ENCODE results near the gene ZNF341. TPM values are rescaled to one million over a fixed set of nuclear protein-coding genes. Genes with fewer than 3 reads are reported as not detected.
"Not testable (repeated sequence)": the region's sequence is repeated elsewhere in the genome, so short reads cannot be mapped to it uniquely, and the experiment has no call there.

The ZNF341 gene
- total RNA-seq, 3 donors from 2014 or later = 5.0 to 5.6 (median 5.1) TPM

DNA sequence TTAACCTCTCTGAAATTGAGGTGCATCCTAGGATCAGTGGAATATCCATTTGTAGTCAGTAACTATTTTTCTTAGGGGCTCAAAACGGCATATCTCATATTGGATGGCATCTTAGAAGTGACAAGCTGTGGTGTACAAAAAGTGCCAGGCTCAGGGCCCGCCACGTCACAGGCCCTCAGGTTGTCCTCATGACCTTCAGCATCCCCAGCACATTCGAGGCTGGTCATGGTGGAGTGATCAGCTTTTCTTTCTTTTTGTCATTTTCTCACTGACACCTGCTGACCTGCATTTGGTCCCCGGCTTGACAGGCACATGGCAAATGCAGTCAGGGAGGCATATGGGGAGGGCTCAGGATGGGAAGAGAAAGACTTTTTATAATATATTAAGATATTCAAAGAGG, 38.5 kb upstream of the ZNF341 start:
- no peak for ATAC-seq
- Histone ChIP-seq H3K9me3 (no peaks in the 10 kb centered on the region), H3K36me3 (ENCODE audit: low read depth) (no peaks in the 10 kb centered on the region), H3K4me1 (ENCODE audit: low read depth) (no peaks in the 10 kb centered on the region), H3K4me3 (no peak overlapping the region)
- DNase-seq = no peak
- intact Hi-C loops (cut with DNase I, micrococcal nuclease) = no loop called here
- TF ChIP-seq, protein P1, sequence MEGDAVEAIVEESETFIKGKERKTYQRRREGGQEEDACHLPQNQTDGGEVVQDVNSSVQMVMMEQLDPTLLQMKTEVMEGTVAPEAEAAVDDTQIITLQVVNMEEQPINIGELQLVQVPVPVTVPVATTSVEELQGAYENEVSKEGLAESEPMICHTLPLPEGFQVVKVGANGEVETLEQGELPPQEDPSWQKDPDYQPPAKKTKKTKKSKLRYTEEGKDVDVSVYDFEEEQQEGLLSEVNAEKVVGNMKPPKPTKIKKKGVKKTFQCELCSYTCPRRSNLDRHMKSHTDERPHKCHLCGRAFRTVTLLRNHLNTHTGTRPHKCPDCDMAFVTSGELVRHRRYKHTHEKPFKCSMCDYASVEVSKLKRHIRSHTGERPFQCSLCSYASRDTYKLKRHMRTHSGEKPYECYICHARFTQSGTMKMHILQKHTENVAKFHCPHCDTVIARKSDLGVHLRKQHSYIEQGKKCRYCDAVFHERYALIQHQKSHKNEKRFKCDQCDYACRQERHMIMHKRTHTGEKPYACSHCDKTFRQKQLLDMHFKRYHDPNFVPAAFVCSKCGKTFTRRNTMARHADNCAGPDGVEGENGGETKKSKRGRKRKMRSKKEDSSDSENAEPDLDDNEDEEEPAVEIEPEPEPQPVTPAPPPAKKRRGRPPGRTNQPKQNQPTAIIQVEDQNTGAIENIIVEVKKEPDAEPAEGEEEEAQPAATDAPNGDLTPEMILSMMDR (IDR thresholded peaks at IDR 0.05) = no peak

DNA sequence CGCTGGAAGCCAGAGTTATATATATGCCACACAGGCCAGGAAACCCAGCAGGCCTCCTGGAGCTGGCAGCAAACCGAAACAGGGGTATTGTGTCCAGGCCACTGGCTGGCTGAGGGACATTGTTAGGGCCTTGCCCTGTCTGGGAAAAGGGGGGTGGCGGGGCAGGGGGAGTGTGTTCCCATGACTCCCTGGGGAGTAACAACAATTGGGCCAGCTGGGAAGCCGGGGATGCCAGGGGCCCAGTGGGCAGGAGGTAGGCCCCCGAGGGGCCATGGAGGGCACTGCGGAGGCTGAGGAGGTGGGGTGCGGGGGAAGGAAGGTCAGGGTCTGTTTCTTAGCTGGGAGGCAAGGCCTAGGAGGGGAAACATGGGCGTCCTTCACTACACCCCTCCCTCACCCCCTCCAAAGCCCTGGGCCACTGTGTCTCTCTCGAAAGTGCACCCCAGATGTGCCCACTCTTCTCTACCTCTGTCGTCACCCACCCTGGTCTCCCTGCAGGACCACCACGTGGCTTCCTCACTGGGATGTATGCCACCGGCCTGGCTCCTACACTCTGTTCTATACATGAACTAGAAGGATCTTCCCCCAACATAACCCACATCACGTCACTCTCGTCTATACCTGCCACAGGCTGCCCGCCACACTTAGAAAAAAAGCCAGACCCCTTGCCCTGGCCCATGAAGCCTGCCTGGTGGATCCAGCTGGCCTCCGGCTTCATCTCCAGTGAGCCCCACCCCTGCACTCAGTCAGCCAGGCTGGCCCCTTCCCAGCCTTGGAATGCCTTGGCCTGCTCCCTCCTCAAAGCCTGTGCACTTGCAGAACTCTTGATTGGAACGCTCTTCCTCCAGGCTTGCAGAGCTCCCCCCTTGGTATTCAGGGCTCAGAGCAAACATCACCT, 37.8 kb upstream of the ZNF341 start:
- ATAC-seq = peak; percentile 25
- DNase-seq = no peak
- no peaks in the 10 kb centered on the region for H3K36me3 ChIP-seq (ENCODE audit: low read depth)
- H3K9me3 ChIP-seq = no peaks in the 10 kb centered on the region
- intact Hi-C loops (cut with DNase I, micrococcal nuclease) = no loop called here
- TF ChIP-seq, protein P1 (IDR thresholded peaks at IDR 0.05) = no peak
- no peaks in the 10 kb centered on the region for H3K4me1 ChIP-seq (ENCODE audit: low read depth)
- no peak overlapping the region for H3K4me3 ChIP-seq

DNA sequence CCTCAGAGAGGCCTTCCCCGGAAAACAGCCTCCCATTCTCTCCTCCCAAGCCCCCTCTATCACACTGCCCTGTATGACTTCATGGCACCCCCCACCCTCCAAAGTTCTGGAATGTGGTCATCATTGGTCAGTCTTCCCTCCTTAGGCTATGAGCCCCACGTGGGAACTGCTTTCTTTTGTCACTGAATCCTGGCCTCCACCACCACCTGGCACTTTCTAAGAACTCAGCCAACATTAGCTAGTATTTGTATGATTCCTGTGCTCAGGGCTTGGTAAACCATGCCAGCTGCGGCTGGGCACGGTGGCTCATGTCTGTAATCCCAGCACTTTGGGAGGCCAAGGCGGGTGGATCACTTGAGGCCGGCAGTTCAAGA, 37.2 kb upstream of the ZNF341 start:
- Histone ChIP-seq H3K4me3 (no peak overlapping the region), H3K9me3 (no peaks in the 10 kb centered on the region), H3K36me3 (ENCODE audit: low read depth) (no peaks in the 10 kb centered on the region), H3K4me1 (ENCODE audit: low read depth) (no peaks in the 10 kb centered on the region)
- TF ChIP-seq, protein P1 (IDR thresholded peaks at IDR 0.05) = no peak
- DNase-seq = no peak
- no peak for ATAC-seq
- intact Hi-C loops (cut with DNase I, micrococcal nuclease) = no loop called here

DNA sequence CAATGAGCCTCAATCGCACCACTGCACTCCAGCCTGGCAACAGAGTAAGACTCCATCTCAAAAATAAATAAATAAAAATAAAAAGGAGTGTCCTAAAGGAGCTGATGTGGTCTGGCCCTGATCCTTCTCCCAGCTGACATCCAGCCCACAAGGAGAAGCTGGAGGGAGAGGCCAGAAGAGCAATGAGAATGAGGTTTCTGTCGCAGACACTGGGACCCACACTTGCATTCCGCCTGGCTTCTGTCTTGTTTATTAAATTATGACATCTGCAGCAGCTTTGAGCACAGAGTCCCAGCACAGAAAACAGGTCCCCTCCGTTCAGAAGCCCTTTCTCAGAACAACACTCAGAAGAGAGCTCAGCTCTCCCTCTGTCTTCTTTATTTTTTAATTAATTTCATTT, 35.3 kb upstream of the ZNF341 start:
- peaks cover 6% of the 10 kb centered on the region for H3K9me3 ChIP-seq
- no peak overlapping the region for H3K4me3 ChIP-seq
- intact Hi-C loops (cut with DNase I, micrococcal nuclease) = no loop called here
- DNase-seq (no peak), ATAC-seq (no peak)
- no peaks in the 10 kb centered on the region for H3K36me3 ChIP-seq (ENCODE audit: low read depth)
- no peaks in the 10 kb centered on the region for H3K4me1 ChIP-seq (ENCODE audit: low read depth)
- TF ChIP-seq, protein P1 (IDR thresholded peaks at IDR 0.05) = no peak

DNA sequence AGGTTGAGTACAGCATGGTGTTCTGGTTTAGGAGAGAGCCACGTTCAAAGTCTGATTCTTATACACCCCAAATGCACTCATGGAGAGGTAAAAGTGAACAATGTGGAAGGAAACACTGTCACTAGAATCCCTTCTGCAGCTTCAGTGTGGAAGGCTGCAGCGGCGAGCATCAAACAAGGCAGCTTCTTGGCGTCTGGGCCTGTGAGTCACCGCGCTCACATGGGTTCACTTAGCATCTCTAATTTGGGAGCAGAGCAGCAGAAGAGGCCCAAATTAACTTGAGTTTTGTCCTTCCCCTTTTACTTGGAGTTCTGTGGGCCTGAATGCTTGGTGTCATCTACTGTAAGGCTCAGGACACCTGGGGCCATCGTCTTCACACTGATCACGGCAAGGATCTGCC, 34.7 kb upstream of the ZNF341 start:
- Histone ChIP-seq H3K4me1 (ENCODE audit: low read depth) (no peaks in the 10 kb centered on the region), H3K36me3 (ENCODE audit: low read depth) (no peaks in the 10 kb centered on the region), H3K4me3 (no peak overlapping the region), H3K9me3 (peaks cover 6% of the 10 kb centered on the region)
- TF ChIP-seq, protein P1 (IDR thresholded peaks at IDR 0.05) = no peak
- ATAC-seq = peak; percentile 20
- intact Hi-C loops (cut with DNase I, micrococcal nuclease) = no loop called here
- DNase-seq = peak in 1 of 3 donors; percentile 40

DNA sequence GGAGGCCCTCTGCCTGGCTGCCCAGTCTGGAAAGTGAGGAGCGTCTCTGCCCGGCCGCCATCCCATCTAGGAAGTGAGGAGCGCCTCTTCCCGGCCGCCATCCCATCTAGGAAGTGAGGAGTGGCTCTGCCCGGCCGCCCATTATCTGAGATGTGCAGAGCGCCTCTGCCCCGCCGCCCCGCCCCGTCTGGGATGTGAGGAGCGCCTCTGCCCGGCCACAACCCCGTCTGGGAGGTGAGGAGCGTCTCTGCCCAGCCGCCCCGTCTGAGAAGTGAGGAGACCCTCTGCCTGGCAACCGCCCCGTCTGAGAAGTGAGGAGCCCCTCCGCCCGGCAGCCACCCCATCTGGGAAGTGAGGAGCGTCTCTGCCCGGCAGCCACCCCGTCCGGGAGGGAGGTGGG, 32.8 kb upstream of the ZNF341 start:
- H3K4me1 ChIP-seq (ENCODE audit: low read depth); H3K4me3 ChIP-seq; ATAC-seq; H3K36me3 ChIP-seq (ENCODE audit: low read depth); DNase-seq; H3K9me3 ChIP-seq; intact Hi-C loops (cut with DNase I, micrococcal nuclease): not testable (repeated sequence)

DNA sequence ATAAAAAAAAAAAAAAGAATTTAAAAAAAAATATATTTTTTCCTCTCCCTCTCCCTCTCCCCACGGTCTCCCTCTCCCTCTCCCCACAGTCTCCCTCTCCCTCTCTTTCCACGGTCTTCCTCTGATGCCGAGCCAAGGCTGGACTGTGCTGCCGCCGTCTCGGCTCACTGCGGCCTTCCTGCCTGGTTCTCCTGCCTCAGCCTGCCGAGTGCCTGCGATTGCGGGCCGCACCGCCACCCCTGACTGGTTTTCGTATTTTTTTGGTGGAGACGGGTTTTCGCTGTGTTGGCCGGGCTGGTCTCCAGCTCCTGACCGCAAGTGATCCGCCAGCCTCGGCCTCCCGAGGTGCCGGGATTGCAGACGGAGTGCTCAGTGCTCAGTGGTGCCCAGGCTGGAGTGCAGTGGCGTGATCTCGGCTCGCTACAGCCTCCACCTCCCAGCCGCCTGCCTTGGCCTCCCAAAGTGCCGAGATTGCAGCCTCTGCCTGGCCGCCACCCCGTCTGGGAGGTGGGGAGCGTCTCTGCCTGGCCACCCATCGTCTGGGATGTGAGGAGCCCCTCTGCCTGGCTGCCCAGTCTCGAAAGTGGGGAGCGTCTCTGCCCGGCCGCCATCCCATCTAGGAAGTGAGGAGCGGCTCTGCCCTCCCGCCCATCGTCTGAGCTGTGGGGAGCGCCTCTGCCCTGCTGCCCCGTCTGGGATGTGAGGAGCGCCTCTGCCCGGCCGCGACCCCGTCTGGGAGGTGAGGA, 30.9 kb upstream of the ZNF341 start:
- not testable (repeated sequence) for ATAC-seq

More for the DNA sequence above, 30.9 kb upstream of the ZNF341 start:
- H3K9me3 ChIP-seq; intact Hi-C loops (cut with DNase I, micrococcal nuclease); H3K36me3 ChIP-seq (ENCODE audit: low read depth); DNase-seq; H3K4me3 ChIP-seq; H3K4me1 ChIP-seq (ENCODE audit: low read depth): not testable (repeated sequence)
